CD8-positive, alpha-beta memory T cell (primary cell): ENCODE measurements around the gene CCSER1. TPM values are rescaled to one million over a fixed set of nuclear protein-coding genes. Genes with fewer than 3 reads are reported as not detected.
"Not testable (repeated sequence)": the region's sequence is repeated elsewhere in the genome, so short reads cannot be mapped to it uniquely, and the experiment has no call there.

Source experiments
- CTCF ChIA-PET: fragments of 350-600 bp; sonication (Branson Sonifier 250); formaldehyde crosslinking; loops from one replicate; lab custom pipeline; 2021; ENCODE audit warnings: antibody characterized with exemption; lab: Charles Lee
- POLR2A ChIA-PET: fragments of 350-600 bp; sonication (Branson Sonifier 250); formaldehyde crosslinking; loops from one replicate; lab custom pipeline; 2021; ENCODE audit warnings: antibody characterized with exemption; lab: Charles Lee
- DNase-seq, 5 donors: peaks; one replicate each; pipeline versions ENCODE4 v3.0.0 to v3.0.0-alpha.2; 2020 to 2022; ENCODE audit warnings: mixed read lengths in 1 of 5
- H3K27ac ChIP-seq: one replicate; pipeline ENCODE4 v1.7.0; 2013; ENCODE audit warnings: low read depth, mild to moderate bottlenecking, low read length, moderate library complexity
- H3K27me3 ChIP-seq: 2 replicates; pipeline ENCODE4 v1.7.0; 2013; ENCODE audit warnings: low read length, mild to moderate bottlenecking; ENCODE audit not compliant: insufficient read depth, poor library complexity, severe bottlenecking
- H3K36me3 ChIP-seq: 2 replicates; pipeline ENCODE4 v1.7.0; 2013; ENCODE audit warnings: mild to moderate bottlenecking, low read length, moderate library complexity; ENCODE audit not compliant: insufficient read depth
- H3K4me1 ChIP-seq: 2 replicates; pipeline ENCODE4 v1.7.0; 2013; ENCODE audit warnings: mild to moderate bottlenecking, low read length, moderate library complexity; ENCODE audit not compliant: insufficient read depth
- H3K4me3 ChIP-seq: 2 replicates; pipeline ENCODE4 v1.7.0; 2013; ENCODE audit warnings: mild to moderate bottlenecking, low read length
- H3K9me3 ChIP-seq: 2 replicates; pipeline ENCODE4 v1.7.0; 2013; ENCODE audit warnings: mild to moderate bottlenecking, low read length
- H3K27ac Mint-ChIP-seq, 8 donors: one replicate each; pipeline ENCODE4 v1.8.0; 2020 to 2021; ENCODE audit warnings: mixed read lengths in 8 of 8, mild to moderate bottlenecking in 6 of 8, inconsistent platforms in 3 of 8, moderate library complexity in 3 of 8
- H3K27me3 Mint-ChIP-seq, 2 donors: one replicate each; pipeline ENCODE4 v1.8.0; 2020 to 2021; ENCODE audit warnings: mixed read lengths in 2 of 2, mild to moderate bottlenecking in 1 of 2, moderate library complexity in 1 of 2
- H3K36me3 Mint-ChIP-seq, 3 donors: one replicate each; pipeline ENCODE4 v1.8.0; 2020 to 2021; ENCODE audit warnings: mixed read lengths in 3 of 3, inconsistent platforms in 1 of 3, mild to moderate bottlenecking in 1 of 3
- H3K4me1 Mint-ChIP-seq, 3 donors: one replicate each; pipeline ENCODE4 v1.8.0; 2020 to 2021; ENCODE audit warnings: mixed read lengths in 3 of 3, inconsistent platforms in 1 of 3, mild to moderate bottlenecking in 1 of 3
- H3K4me3 Mint-ChIP-seq, 7 donors: one replicate each; pipeline ENCODE4 v1.8.0; 2020 to 2021; ENCODE audit warnings: mixed read lengths in 7 of 7, mild to moderate bottlenecking in 6 of 7, moderate library complexity in 4 of 7, inconsistent platforms in 2 of 7
- H3K9me3 Mint-ChIP-seq, 5 donors: one replicate each; pipeline ENCODE4 v1.8.0; 2020 to 2022; ENCODE audit warnings: mixed read lengths in 5 of 5, mild to moderate bottlenecking in 3 of 5, moderate library complexity in 2 of 5, inconsistent platforms in 1 of 5
- polyA plus RNA-seq: library from polyadenylated mRNA; unstranded; fragments of 300-500 nt; fragmentation: Illumina TruSeq; gene quantifications from one replicate; pipeline ENCODE4 v1.2.3, GENCODE V29; 2021
- total RNA-seq, 2 experiments: library from RNA; stranded (reverse); gene quantifications; one replicate each; pipeline ENCODE4 v1.2.3, GENCODE V29; 2021

CCSER1 gene
- total and polyA plus RNA-seq, 3 experiments from 2014 or later, result 0.12 to 0.20 TPM; not detected in 1

DNA sequence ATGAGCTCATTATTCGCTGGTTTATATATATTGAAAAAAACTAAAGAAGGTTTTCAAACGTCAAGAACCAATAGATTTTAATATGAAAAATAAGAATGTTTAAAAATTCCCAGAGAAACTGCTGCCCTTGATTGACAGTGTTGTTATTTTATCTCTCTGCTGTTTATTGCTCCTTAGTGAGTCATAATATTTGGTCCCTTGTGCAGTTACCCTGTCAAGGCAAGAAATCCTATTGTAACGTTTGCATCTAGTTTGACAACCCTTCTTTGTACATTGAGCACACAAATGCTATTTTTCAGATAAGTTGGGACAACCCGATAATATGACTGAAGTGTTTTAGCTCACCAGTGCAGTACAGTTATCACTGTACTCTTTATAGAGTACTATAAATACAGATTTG is 349.4 kb downstream of the CCSER1 start:
- no peaks in the 10 kb centered on the region for H3K27me3 Mint-ChIP-seq
- H3K4me3 Mint-ChIP-seq, result no peak overlapping the region
- Histone ChIP-seq H3K4me1 (no peaks in the 10 kb centered on the region), H3K36me3 (no peaks in the 10 kb centered on the region), H3K27me3 (no peaks in the 10 kb centered on the region), H3K27ac (no peak overlapping the region), H3K4me3 (no peak overlapping the region), H3K9me3 (no peaks in the 10 kb centered on the region)
- ChIA-PET POLR2A (no interaction called here), CTCF (no interaction called here)
- no peaks in the 10 kb centered on the region for H3K36me3 Mint-ChIP-seq
- no peak overlapping the region for H3K27ac Mint-ChIP-seq
- H3K4me1 Mint-ChIP-seq, result no peaks in the 10 kb centered on the region
- no peak for DNase-seq
- H3K9me3 Mint-ChIP-seq, result peaks cover 0 to 10% (median 4%) of the 10 kb centered on the region in 5 donors

DNA sequence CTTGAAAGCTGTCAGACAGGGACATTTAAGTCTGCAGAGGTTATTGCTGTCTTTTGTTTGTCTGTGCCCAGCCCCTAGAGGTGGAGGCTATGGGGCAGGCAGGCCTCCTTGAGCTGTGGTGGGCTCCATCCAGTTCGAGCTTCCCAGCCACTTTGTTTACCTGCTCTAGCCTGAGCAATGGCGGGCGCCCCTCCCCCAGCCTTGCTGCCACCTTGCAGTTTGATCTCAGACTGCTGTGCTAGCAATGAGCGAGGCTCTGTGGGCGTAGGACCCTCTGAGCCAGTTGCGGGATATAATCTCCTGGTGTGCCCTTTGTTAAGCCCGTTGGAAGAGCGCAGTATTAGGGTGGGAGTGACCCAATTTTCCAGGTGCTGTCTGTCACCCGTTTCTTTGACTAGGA is 357.7 kb downstream of the CCSER1 start:
- H3K27me3 Mint-ChIP-seq, POLR2A ChIA-PET, H3K4me1 Mint-ChIP-seq: not testable (repeated sequence)

DNA sequence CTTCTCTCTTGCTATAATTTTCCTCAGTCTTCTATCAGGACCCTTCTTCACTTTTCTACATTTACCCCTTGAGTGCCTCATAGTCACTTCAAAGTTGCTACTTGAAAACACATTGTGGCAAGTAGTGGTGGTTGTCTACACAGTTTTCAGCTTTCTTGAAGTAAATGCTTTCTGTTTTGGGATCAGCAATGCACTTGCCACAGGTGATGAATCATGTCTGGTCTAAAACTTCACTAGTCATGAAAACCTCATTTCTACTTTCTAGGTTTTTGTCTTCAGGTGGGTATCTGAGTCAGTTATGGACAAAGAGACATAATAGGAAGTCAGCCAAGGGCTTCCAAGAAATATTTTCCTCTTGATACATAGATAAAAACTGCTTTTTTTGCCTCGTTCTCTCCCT is 359.2 kb downstream of the CCSER1 start:
- no peaks in the 10 kb centered on the region for H3K36me3 Mint-ChIP-seq
- ChIA-PET POLR2A (no interaction called here), CTCF (no interaction called here)
- Histone ChIP-seq H3K4me1 (no peaks in the 10 kb centered on the region), H3K9me3 (no peaks in the 10 kb centered on the region), H3K36me3 (no peaks in the 10 kb centered on the region), H3K4me3 (no peak overlapping the region), H3K27ac (no peak overlapping the region), H3K27me3 (no peaks in the 10 kb centered on the region)
- H3K4me3 Mint-ChIP-seq, result no peak overlapping the region
- no peaks in the 10 kb centered on the region for H3K4me1 Mint-ChIP-seq
- no peak for DNase-seq
- no peaks in the 10 kb centered on the region for H3K27me3 Mint-ChIP-seq
- peaks cover 2 to 13% (median 8%) of the 10 kb centered on the region in 5 donors for H3K9me3 Mint-ChIP-seq
- H3K27ac Mint-ChIP-seq, result no peak overlapping the region

More for the DNA sequence above, 357.7 kb downstream of the CCSER1 start:
- H3K9me3 Mint-ChIP-seq, result peaks cover 2 to 19% (median 8%) of the 10 kb centered on the region in 5 donors
- H3K27me3 ChIP-seq, H3K36me3 Mint-ChIP-seq, DNase-seq, H3K27ac Mint-ChIP-seq, CTCF ChIA-PET, H3K4me3 Mint-ChIP-seq, H3K9me3 ChIP-seq, H3K4me3 ChIP-seq, H3K27ac ChIP-seq, H3K4me1 ChIP-seq, H3K36me3 ChIP-seq: not testable (repeated sequence)

DNA sequence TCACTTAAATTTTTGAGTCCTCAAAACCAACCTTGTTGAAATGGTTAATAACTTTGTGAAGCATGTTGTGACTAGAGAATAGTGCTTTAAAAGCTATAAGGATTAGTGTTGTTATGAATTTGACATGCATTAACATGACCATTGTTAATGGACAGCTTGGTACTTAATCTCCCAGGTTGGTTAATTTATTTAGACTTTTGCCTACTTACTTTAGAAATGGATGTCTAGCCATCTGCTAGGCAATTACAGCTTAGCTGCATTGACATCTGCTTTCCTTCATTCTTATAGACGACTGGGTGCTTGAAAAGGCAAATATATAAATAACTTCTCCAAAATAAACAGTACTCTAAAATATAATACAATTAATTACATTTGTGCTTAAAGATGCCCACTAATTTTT is 368.0 kb downstream of the CCSER1 start:
- H3K27ac Mint-ChIP-seq, result no peak overlapping the region
- H3K27me3 Mint-ChIP-seq, result no peaks in the 10 kb centered on the region
- POLR2A ChIA-PET, result no interaction called here
- Histone ChIP-seq H3K27ac (no peak overlapping the region), H3K27me3 (no peaks in the 10 kb centered on the region), H3K4me3 (no peak overlapping the region), H3K4me1 (no peaks in the 10 kb centered on the region), H3K36me3 (no peaks in the 10 kb centered on the region), H3K9me3 (no peaks in the 10 kb centered on the region)
- CTCF ChIA-PET, result no interaction called here
- peaks cover 0 to 14% (median 2%) of the 10 kb centered on the region in 5 donors for H3K9me3 Mint-ChIP-seq
- no peaks in the 10 kb centered on the region for H3K4me1 Mint-ChIP-seq
- no peak for DNase-seq
- H3K36me3 Mint-ChIP-seq, result no peaks in the 10 kb centered on the region
- H3K4me3 Mint-ChIP-seq, result no peak overlapping the region

- no peak for DNase-seq
- H3K27ac Mint-ChIP-seq, result no peak overlapping the region
- H3K4me3 Mint-ChIP-seq, result no peak overlapping the region
- Histone ChIP-seq H3K4me3 (no peak overlapping the region), H3K4me1 (no peaks in the 10 kb centered on the region), H3K27me3 (no peaks in the 10 kb centered on the region), H3K9me3 (no peaks in the 10 kb centered on the region), H3K36me3 (no peaks in the 10 kb centered on the region), H3K27ac (no peak overlapping the region)
- H3K4me1 Mint-ChIP-seq, result no peaks in the 10 kb centered on the region
- POLR2A ChIA-PET, result no interaction called here
- CTCF ChIA-PET, result no interaction called here
- H3K9me3 Mint-ChIP-seq, result peaks cover 0 to 12% (median 2%) of the 10 kb centered on the region in 5 donors
- H3K36me3 Mint-ChIP-seq, result no peaks in the 10 kb centered on the region
- H3K27me3 Mint-ChIP-seq, result no peaks in the 10 kb centered on the region
Observed at GRCh38 chr4:90495936-90496335, 368.7 kb downstream of the CCSER1 start.

DNA sequence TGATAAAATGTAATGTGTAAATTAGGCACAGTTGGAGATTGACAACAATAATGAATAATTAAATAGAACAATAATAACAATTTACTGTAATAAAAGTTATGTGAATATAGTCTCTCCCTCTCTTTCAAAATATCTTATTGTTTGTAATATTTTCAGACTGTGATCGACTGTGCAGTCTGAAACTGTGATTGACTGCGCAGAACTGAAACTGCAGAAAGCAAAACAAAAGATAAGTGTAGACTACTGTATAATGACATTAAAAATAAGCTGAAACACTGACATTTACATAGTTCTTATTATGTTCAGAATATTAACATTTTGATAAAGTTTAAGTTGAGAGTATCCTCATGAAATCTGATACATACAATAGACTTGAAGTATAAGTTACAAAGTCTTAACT is 371.0 kb downstream of the CCSER1 start:
- Mint-ChIP-seq H3K4me3 (no peak overlapping the region), H3K9me3 (peaks cover 0 to 5% (median 3%) of the 10 kb centered on the region in 5 donors), H3K4me1 (no peaks in the 10 kb centered on the region), H3K27ac (no peak overlapping the region), H3K27me3 (no peaks in the 10 kb centered on the region), H3K36me3 (no peaks in the 10 kb centered on the region)
- no peaks in the 10 kb centered on the region for H3K4me1 ChIP-seq
- ChIA-PET POLR2A (no interaction called here), CTCF (no interaction called here)
- no peak overlapping the region for H3K4me3 ChIP-seq
- H3K9me3 ChIP-seq, result no peaks in the 10 kb centered on the region
- no peak for DNase-seq
- H3K36me3 ChIP-seq, result no peaks in the 10 kb centered on the region
- no peaks in the 10 kb centered on the region for H3K27me3 ChIP-seq
- H3K27ac ChIP-seq, result no peak overlapping the region

DNA sequence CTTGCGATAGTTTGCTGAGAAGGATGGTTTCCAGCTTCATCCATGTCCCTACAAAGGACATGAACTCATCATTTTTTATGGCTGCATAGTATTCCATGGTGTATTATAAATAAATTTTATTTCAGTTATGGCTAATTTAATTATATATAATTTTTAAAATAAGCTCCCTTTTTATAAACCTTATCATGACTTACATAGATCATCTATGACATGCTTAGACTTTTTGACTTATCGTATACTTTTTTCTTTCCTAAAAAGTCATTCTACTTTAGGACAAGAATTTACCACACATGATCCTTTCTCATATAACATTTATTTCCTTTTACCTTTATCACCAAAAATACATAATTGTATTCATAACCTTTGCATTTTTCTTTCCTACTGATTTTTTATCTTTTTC is 376.5 kb downstream of the CCSER1 start:
- no peaks in the 10 kb centered on the region for H3K4me1 ChIP-seq
- Mint-ChIP-seq H3K4me3 (no peak overlapping the region), H3K27ac (no peak overlapping the region), H3K9me3 (peaks cover 0 to 15% (median 4%) of the 10 kb centered on the region in 5 donors), H3K27me3 (no peaks in the 10 kb centered on the region), H3K36me3 (no peaks in the 10 kb centered on the region), H3K4me1 (no peaks in the 10 kb centered on the region)
- H3K4me3 ChIP-seq, result no peak overlapping the region
- ChIA-PET POLR2A (no interaction called here), CTCF (no interaction called here)
- no peak overlapping the region for H3K27ac ChIP-seq
- no peaks in the 10 kb centered on the region for H3K27me3 ChIP-seq
- no peaks in the 10 kb centered on the region for H3K36me3 ChIP-seq
- H3K9me3 ChIP-seq, result no peaks in the 10 kb centered on the region
- DNase-seq, result no peak

DNA sequence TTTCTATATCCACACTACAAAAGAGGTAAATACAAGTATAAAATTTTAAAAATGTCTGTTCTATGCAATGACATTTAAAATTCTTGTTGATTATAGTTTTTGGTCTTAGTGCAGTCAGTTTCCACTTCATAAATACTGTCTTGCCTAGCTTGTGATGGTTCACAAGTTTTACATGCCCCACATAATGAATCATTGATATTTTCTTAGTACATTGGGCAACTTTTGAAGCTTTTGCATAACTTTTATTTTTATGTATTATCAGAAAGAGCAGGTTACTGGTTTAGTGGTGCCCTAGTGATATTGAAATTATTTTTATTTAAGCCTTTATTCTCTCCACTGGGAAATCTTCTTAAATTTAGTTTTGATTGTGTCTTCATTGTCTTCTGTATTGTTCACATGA is 388.0 kb downstream of the CCSER1 start:
- CTCF ChIA-PET, result no interaction called here
- no peak overlapping the region for H3K4me3 Mint-ChIP-seq
- H3K27me3 ChIP-seq, result no peaks in the 10 kb centered on the region
- no peak for DNase-seq
- no peaks in the 10 kb centered on the region for H3K27me3 Mint-ChIP-seq
- H3K36me3 ChIP-seq, result no peaks in the 10 kb centered on the region
- H3K4me1 Mint-ChIP-seq, result no peaks in the 10 kb centered on the region
- no peaks in the 10 kb centered on the region for H3K9me3 ChIP-seq
- no peak overlapping the region for H3K27ac Mint-ChIP-seq
- no peaks in the 10 kb centered on the region for H3K36me3 Mint-ChIP-seq
- H3K4me3 ChIP-seq, result no peak overlapping the region
- peaks cover 0 to 9% (median 4%) of the 10 kb centered on the region in 5 donors for H3K9me3 Mint-ChIP-seq
- H3K27ac ChIP-seq, result no peak overlapping the region
- POLR2A ChIA-PET, result no interaction called here
- H3K4me1 ChIP-seq, result no peaks in the 10 kb centered on the region

- no peaks in the 10 kb centered on the region for H3K27me3 ChIP-seq
- no peaks in the 10 kb centered on the region for H3K4me1 ChIP-seq
- DNase-seq, result no peak
- H3K27ac ChIP-seq, result no peak overlapping the region
- CTCF ChIA-PET, result no interaction called here
- H3K36me3 Mint-ChIP-seq, result no peaks in the 10 kb centered on the region
- H3K9me3 ChIP-seq, result no peaks in the 10 kb centered on the region
- no peak overlapping the region for H3K4me3 ChIP-seq
- no peaks in the 10 kb centered on the region for H3K27me3 Mint-ChIP-seq
- H3K9me3 Mint-ChIP-seq, result peaks cover 1 to 8% (median 2%) of the 10 kb centered on the region in 5 donors
- H3K27ac Mint-ChIP-seq, result no peak overlapping the region
- no peaks in the 10 kb centered on the region for H3K36me3 ChIP-seq
- POLR2A ChIA-PET, result no interaction called here
- no peaks in the 10 kb centered on the region for H3K4me1 Mint-ChIP-seq
- H3K4me3 Mint-ChIP-seq, result no peak overlapping the region
Observed at GRCh38 chr4:90528551-90528950, 401.4 kb downstream of the CCSER1 start.
